Caki2 (cell line): ENCODE measurements around the gene SLC29A3. TPM values are rescaled to one million over a fixed set of nuclear protein-coding genes. Genes with fewer than 3 reads are reported as not detected.
A peak's percentile ranks its signal among the peaks of the same experiment; 100 is the strongest.

Experiments
- DNase-seq: peaks from one replicate; pipeline ENCODE4 v3.0.0-alpha.2; 2015; ENCODE audit warnings: low read depth
- in situ Hi-C: cut with HindIII; loops from 2 replicates; pipeline ENCODE4 v1.10.0; 2016; ENCODE audit warnings: low sequenced_read_pairs, low pct_unique_long_range_greater_than_20kb, mixed read lengths
- total RNA-seq: library from RNA; depleted of rRNA; stranded (reverse); fragments of >200 nt; shearing (Covaris generic); gene quantifications from 2 replicates; pipeline ENCODE4 v1.2.3, GENCODE V29; 2014; ENCODE audit warnings: low replicate concordance

The SLC29A3 gene
- total RNA-seq, 1 experiment from 2014 or later: 0.41 TPM

DNA sequence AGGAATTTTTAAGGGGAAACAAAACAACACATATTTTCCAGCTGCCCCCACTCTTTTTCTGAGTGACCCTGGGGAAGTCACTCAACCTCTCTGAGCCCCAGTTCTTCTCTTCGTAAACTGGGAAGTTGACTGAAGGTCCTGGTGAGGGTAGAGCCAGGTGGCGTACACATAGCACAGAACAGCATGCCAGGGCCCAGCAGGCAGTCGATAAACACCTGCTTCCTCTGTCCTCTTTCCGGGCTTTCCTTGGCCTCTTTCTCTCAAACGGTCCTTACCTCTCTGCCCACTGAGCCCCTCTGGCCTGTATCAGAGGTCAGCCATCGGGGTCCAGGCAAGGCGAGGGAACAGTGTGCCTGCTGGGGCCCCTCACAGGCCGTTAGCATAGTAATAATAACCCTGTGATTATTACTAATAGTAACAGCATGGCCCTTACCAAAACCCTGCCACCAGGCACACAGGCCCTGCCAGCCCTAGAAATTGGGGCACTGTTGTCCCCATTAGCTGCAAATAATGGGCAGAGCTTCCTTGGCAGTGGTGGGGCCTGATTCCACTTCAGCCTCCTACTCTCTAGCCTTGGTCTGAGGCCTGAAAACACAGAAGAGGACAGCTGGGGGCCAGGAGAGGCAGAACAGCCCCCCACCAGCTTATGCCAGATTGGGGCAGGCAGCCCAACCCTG is 37.3 kb upstream of the SLC29A3 start:
- no peak for DNase-seq
- in situ Hi-C loops: no loop called here

DNA sequence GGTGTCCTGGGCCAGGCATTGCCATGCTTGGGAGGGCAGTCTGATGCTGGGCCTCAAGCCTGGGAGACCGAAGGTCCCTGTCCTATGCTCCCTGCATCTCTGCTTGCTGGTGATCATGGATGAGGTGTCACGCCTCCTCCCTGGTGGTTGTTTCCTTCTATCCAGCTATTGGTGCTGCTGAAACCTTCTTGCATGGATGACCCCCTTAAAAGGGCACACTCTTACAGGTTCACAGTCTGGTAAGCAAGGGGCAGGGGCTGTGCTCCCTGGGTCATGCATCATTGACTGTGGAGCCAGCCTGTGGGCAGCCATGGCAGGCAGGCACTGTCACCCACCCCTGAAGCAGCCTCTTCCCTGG is 36.8 kb upstream of the SLC29A3 start:
- DNase-seq: peak; percentile 28
- in situ Hi-C loops: no loop called here

DNA sequence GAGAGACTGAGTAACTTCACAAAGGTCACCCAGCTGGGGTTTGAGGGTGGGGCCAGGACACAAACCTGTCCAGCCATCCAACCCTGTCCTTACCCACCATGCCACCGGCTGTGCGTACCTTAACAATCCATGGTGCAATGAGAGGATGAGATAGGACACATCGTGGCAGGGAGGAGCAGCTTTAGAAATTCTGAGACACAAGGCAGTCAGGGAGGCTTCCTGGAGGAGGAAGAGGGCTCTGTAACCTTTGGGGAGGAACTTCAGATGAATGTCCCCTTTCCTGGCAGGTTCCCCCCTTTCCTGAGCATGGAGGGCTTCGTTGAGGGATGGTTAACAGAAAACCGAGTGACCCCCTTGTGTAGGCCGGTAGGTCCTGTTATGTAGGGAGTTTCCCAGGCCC is 35.6 kb upstream of the SLC29A3 start:
- in situ Hi-C loops: no loop called here

DNA sequence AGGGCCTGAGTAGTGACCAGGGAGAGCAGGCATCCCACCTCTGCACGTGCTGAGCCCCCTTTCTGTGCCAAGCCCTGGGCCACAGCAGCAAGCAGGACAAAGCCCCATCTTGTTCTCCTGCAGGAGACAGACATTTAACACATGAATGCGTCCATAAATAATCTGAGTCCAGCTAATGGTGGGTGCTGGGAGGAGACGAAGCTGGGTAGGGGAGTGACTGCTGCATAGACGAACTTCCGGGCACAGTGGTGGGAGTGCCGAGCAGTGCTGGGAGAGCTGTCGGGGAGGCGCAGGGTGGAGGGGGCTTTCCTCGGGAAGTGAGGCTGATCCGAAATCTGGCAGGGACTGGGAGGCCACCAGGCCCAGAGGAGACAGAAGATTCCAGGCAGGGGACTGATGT is 35.2 kb upstream of the SLC29A3 start:
- no peak for DNase-seq
- in situ Hi-C loops: no loop called here

More for the DNA sequence above, 35.6 kb upstream of the SLC29A3 start:
- no peak for DNase-seq

DNA sequence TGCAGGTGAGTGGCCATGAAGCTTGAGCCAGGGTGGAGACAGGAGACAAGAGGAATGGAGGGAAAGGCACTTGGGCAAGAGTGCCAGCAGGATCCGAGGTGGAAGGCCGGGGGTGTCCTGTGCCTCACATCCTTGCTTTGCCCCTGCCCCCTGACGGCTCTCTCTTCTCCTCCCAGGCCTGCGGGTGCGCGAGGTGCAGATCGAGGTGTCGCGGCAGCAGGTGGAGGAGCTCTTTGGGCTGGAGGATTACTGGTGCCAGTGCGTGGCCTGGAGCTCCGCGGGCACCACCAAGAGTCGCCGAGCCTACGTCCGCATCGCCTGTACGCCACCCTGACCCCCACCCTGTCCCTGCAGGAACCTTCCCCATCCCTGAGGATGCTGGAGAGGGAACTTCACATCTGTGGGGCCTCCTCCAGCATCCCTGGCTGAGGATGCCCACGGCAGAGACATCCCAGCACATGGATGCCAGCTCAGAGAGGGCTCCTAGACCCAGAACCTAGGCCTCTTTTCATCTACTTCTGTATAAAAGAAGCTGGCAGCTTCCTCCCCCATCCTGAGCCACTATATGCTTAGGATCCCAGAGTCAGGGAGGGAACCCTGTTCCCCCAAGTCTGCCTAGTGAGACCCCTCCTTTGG is 34.4 kb upstream of the SLC29A3 start:
- DNase-seq: no peak
- in situ Hi-C loops: no loop called here

DNA sequence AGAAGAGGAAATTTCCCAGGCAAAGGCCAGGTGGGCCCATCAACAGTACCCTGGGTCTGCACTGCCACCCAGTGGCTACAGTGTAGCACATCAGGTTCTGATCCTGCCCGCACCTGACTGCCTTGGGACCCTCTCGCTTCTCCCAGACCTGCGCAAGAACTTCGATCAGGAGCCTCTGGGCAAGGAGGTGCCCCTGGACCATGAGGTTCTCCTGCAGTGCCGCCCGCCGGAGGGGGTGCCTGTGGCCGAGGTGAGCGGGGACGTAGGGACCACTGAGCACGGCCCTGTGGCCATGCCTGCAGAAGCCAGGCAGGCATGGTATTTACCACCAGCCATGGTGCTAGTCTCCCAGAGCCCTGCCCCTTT is 33.9 kb upstream of the SLC29A3 start:
- DNase-seq: peak; percentile 24
- in situ Hi-C loops: no loop called here

DNA sequence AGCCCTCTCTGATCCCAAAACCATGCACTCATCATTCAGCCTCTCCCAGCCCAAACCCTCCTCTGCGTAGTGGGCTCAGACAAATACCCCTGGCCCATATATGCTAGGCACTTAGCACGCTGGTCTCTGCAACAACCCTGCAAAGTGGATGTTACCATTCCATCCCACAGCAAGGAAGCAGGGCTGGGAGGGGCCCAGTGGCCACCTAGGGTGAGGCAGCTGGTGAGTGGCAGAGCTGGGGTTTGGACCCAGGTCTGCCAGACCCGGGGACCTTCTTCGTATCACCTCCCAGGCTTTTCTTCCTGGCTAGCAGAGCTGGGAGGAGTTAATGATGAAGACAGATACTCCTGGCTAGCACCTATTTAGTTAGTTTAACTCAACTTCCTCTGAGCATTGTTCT is 33.1 kb upstream of the SLC29A3 start:
- in situ Hi-C loops: no loop called here
- DNase-seq: no peak

DNA sequence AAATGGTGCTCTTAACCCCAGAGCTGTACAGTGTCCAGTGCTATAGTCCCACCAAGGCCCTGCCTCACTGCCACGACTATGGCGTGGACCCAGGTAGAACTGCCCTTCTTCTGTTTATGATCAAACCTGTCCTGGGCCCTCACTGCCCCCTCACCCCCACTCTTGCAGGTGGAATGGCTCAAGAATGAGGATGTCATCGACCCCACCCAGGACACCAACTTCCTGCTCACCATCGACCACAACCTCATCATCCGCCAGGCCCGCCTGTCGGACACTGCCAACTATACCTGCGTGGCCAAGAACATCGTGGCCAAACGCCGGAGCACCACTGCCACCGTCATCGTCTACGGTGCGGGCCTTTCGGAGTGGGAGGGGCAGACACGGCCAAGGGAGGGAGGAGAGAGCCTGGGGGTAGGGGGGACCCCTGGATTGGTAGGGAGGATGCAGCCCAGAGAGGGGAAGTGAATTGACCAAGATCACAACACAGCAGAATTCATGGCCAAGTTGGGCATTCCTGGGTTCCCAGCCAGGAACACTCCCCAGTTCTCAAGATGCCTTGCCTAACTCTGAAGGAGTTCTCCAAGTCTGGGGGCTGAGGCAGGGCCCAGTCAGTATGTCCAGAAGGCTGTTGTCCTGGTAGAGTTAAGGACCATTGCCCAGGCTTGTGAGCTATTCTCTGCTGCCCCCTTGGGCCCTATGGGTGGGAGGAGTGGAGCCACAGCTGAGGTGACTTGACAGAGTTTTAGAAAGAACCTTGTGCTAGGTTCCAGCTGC is 32.4 kb upstream of the SLC29A3 start:
- in situ Hi-C loops: no loop called here
- DNase-seq: no peak

DNA sequence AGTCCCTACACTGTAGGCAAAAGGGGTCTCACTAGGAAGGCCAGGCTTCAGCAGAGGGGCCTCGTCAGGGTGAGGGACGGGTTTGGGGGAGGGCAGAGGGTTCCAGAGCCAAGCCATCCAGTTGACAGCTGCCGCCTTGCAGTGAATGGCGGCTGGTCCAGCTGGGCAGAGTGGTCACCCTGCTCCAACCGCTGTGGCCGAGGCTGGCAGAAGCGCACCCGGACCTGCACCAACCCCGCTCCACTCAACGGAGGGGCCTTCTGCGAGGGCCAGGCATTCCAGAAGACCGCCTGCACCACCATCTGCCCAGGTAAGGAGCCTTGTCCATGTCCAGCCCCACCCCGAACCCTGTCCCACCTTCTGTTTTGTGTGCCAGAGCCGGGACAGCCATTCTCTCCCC is 31.6 kb upstream of the SLC29A3 start:
- in situ Hi-C loops: no loop called here
- no peak for DNase-seq

DNA sequence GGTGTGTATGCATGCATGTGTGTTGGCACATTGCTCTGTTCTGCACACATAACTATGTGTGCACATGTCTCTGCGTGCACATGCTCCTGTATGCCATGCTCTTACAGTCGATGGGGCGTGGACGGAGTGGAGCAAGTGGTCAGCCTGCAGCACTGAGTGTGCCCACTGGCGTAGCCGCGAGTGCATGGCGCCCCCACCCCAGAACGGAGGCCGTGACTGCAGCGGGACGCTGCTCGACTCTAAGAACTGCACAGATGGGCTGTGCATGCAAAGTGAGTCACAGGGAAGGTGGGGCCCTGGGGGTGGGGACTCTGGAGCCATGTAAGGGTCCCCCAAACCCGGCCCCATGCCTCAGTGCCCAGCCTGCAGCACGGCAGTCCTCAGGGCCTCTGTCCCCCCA is 30.6 kb upstream of the SLC29A3 start:
- in situ Hi-C loops: no loop called here
- DNase-seq: no peak

DNA sequence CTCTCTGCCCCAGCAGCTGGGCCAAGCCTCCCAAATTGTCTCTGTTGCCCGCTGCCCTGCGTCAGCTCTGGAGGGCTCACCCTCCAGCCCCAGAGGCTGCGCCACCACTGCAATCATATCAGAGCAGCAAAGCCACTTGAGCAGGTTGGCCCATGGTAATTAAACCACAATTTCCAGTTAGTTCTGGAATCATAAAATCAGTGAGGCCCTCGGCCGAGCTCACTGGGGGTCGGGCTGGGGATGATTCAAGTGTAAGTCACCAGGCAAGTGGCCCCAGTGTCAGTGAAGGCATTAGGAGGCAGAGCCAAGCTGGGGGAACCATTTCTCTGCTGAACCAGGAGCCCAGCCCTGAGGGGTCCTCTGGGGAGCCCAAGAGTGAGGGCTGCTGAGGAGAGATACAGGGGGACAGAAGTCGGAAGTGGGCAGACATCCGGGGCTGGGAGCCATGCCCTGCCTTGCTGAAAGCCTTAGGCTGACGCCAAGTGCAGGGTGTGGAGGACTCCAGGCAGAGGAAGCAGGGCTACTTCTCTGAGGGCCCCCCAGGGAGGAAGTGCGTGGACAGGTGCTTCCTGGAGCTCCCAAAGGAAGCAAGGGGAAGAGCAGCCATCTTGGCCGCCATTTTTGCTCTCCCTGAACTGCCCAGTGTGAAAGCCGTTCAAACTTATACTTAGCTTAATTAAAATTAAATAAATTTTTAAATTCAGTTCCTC is 29.5 kb upstream of the SLC29A3 start:
- DNase-seq: no peak
- in situ Hi-C loops: no loop called here

DNA sequence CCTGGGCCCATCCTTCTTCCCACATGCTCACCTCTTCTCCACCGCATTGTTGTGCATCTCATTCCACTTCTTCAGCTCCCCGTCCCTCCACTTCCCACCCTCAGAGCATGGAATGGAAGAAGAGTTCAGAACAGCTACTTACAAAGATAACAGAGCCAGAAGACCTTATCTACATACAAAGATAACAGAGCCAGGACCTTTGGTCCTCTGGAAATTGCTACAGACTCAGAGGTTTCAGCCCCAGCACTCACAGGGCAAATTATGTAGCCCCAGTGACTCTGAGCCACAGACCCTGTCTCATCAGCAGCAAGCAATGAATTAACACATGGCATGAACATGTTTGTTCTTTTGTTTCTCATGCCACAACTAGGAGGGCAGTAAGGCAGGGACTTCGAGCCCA is 28.7 kb upstream of the SLC29A3 start:
- in situ Hi-C loops: no loop called here

DNA sequence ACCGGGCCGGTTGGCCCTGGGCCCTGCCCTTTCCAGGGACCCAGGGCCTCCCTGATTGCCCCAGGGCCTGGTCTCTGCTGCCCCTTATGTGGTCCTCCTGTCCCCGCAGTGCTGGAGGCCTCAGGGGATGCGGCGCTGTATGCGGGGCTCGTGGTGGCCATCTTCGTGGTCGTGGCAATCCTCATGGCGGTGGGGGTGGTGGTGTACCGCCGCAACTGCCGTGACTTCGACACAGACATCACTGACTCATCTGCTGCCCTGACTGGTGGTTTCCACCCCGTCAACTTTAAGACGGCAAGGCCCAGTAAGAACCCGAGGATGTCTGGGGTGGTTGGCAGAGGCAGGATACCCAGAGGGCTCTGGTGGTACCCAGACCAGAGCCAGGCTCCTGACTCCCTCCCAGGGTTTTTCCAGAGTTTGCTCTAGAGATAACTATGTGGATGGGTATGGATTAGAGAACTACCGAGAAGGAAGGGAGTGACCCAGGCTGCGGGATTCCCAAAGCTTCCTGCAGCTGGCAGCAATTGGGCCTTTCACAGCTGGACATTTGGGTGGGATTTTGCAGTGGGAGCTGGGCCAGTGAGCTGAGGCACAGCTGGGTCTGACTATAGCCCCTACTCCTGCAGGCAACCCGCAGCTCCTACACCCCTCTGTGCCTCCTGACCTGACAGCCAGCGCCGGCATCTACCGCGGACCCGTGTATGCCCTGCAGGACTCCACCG is 28.1 kb upstream of the SLC29A3 start:
- in situ Hi-C loops: no loop called here
- no peak for DNase-seq

More for the DNA sequence above, 28.7 kb upstream of the SLC29A3 start:
- no peak for DNase-seq

DNA sequence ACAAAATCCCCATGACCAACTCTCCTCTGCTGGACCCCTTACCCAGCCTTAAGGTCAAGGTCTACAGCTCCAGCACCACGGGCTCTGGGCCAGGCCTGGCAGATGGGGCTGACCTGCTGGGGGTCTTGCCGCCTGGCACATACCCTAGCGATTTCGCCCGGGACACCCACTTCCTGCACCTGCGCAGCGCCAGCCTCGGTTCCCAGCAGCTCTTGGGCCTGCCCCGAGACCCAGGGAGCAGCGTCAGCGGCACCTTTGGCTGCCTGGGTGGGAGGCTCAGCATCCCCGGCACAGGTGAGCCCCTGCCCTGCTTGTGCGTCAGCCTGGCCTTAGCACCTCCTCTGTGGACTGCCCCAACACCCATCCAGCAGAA is 27.5 kb upstream of the SLC29A3 start:
- DNase-seq: no peak
- in situ Hi-C loops: no loop called here

DNA sequence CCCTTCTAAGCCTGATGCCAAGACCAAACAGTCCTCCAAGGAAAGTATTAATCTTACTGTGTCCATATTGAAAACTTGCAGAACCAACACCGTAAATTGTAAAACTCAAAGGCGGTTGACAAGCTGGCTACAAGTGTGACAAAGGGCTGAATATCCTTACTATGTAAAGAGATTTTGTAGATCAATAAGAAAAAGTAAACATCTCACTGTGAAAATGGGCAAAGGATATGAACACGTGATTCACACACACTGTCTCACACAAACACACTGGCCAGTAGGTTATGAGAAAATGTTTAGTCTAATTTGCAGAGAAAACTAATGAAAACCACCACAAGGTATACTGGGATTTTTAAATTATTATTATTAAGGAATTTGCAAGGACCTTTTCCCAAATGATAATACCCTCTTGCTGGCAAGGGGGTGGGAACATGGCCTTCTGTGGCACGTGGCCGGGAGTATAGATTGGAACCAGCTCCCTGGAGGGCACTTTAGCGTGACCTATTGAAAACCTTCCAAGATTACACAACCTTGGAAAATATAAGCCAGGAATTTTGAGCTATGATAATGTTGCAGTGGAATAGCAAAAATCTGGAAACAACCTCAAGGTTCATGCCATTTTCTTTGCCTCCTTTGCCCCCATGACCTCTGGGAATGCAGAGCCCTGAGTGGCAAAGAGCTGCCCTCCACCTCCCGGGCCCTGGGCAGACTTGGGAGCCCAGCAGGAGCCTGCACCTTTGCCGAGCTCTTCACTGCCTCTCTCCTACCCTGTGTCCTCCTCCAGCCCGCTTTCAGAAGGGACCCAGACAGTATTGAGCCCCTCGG is 26.2 kb upstream of the SLC29A3 start:
- DNase-seq: no peak
- in situ Hi-C loops: no loop called here

DNA sequence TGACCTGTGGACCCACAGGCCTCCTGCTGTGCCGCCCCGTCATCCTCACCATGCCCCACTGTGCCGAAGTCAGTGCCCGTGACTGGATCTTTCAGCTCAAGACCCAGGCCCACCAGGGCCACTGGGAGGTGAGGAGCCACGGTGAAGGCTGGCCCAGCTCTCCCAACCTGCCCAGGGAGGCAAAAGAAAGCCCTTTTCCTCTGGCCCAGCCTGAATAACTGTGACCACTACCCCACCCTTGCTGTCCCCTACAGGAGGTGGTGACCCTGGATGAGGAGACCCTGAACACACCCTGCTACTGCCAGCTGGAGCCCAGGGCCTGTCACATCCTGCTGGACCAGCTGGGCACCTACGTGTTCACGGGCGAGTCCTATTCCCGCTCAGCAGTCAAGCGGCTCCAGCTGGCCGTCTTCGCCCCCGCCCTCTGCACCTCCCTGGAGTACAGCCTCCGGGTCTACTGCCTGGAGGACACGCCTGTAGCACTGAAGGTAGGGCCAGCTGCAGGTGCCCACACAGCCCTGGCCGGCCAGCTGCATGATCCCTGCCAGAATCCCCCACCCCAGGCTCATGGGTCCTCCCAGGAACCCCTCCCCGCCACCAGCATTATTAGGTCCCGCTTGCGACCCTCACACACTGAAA is 25.5 kb upstream of the SLC29A3 start:
- in situ Hi-C loops: no loop called here
- DNase-seq: no peak

DNA sequence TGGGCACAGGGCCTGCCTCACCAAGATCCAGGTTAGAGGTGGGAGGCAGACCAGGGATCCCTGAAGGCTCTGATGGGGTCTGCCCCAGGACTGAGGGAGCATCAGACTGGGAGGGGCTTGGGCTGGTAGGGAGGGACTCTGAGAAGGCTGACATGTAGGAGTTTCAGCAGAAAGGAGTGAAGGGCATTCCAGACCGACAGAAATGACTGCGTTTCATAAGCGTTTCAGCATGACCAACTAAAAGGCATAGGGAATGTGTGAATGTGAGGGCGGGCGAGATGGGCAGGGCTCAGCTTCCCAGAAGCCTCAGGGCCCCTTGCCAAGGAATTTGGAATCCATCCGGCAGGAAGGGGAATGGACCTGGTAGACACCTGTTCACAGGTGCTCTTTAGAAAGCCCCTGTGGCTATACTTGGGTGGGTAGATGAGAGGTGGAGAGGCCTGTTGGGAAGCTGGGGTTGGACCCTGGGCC is 24.9 kb upstream of the SLC29A3 start:
- in situ Hi-C loops: no loop called here
- DNase-seq: no peak
